K562 (cell line): ENCODE results near the gene FAM114A2. TPM values are rescaled to one million over a fixed set of nuclear protein-coding genes. Genes with fewer than 3 reads are reported as not detected.
A peak's percentile ranks its signal among the peaks of the same experiment; 100 is the strongest.

Source experiments
- ATAC-seq: fragments of 200-7000 bp; cut with Tn5 transposase; 3 replicates; pipeline ENCODE4 v1.9.1; 2020; ENCODE audit warnings: moderate library complexity
- BruUV-seq: library from RNA; stranded (reverse); fragments of 400-500 nt; replicated peaks from 2 replicates; lab custom pipeline; 2021; lab: Mats Ljungman, UMichigan
- CTCF ChIA-PET: fragments of 300-600 bp; formaldehyde crosslinking; extraction: SDS; loops from one replicate; lab custom pipeline; 2021; ENCODE audit warnings: low intra/inter-chr PET ratio; lab: Yijun Ruan, JAX
- POLR2A ChIA-PET: fragments of 300-600, 350-650 bp; sonication (Branson Sonifier 250); formaldehyde crosslinking; extraction: SDS; loops from one replicate; lab custom pipeline; 2021; ENCODE audit warnings: antibody characterized with exemption, inconsistent platforms; lab: Yijun Ruan, JAX
- DNase-seq, 4 experiments: peaks; one replicate each; pipeline versions ENCODE4 v3.0.0 to v3.0.0-alpha.2; 2011 to 2018; ENCODE audit warnings: low spot score in 3 of 4, mixed read lengths in 3 of 4; ENCODE audit errors: extremely low read depth in 1 of 4
- FAIRE-seq: peaks from 2 replicates; lab custom pipeline; 2011; peaks lifted over from hg19 to GRCh38; lab: Jason Lieb, UNC
- H2AFZ ChIP-seq: 2 replicates; pipeline ENCODE4 v1.6.0; 2011; ENCODE audit warnings: low read depth, low read length, control low read depth, inconsistent platforms
- H3K27ac ChIP-seq: fragments of 200-600 bp; 3 replicates; pipeline ENCODE4 v1.8.0; 2011; ENCODE audit warnings: low read depth, mild to moderate bottlenecking, control low read depth, inconsistent platforms, low read length, moderate library complexity, mixed read lengths; ENCODE audit errors: extremely low read depth
- H3K27me3 ChIP-seq, 2 experiments: fragments of 300-600 bp in 1 of 2; 2 replicates in 1 of 2; 3 replicates in 1 of 2; pipeline versions ENCODE4 v1.6.0 to v1.8.0; 2011; ENCODE audit warnings: inconsistent platforms in 2 of 2, low read length in 2 of 2, mild to moderate bottlenecking in 1 of 2, mixed read lengths in 1 of 2, moderate library complexity in 1 of 2; ENCODE audit not compliant: control insufficient read depth in 2 of 2, insufficient read depth in 2 of 2
- H3K36me3 ChIP-seq: fragments of 300-600 bp; 3 replicates; pipeline ENCODE4 v1.8.0; 2011; ENCODE audit warnings: mild to moderate bottlenecking, low read length, inconsistent platforms; ENCODE audit not compliant: control insufficient read depth, insufficient read depth
- H3K4me1 ChIP-seq, 2 experiments: fragments of 200-600 bp in 1 of 2; replicated peaks in 1 of 2; 2 replicates in 1 of 2; 3 replicates in 1 of 2; pipeline versions ENCODE4 v1.5.1 to v1.8.0; 2011; ENCODE audit warnings: inconsistent platforms in 2 of 2, low read length in 2 of 2, mild to moderate bottlenecking in 1 of 2, mixed read lengths in 1 of 2, moderate library complexity in 1 of 2; ENCODE audit not compliant: control insufficient read depth in 2 of 2, insufficient read depth in 2 of 2
- H3K4me2 ChIP-seq: 2 replicates; pipeline ENCODE4 v1.6.1; 2011; ENCODE audit warnings: low read length, control low read depth, inconsistent platforms, mixed read lengths; ENCODE audit not compliant: insufficient read depth
- H3K4me3 ChIP-seq: fragments of 200-600 bp; sonication (generic), shearing (Covaris generic); 2 replicates; pipeline ENCODE4 v1.5.1; 2016; ENCODE audit warnings: control low read depth, inconsistent platforms
- H3K79me2 ChIP-seq: fragments of 200-600 bp; 3 replicates; pipeline ENCODE4 v1.8.0; 2011; ENCODE audit warnings: low read length, inconsistent platforms; ENCODE audit not compliant: control insufficient read depth, insufficient read depth
- H3K9ac ChIP-seq, 2 experiments: 2 replicates each; pipeline versions ENCODE4 v1.6.0 to v1.6.1; 2011; ENCODE audit warnings: low read depth in 2 of 2, low read length in 2 of 2, control low read depth in 1 of 2, inconsistent platforms in 1 of 2, mild to moderate bottlenecking in 1 of 2, mixed read lengths in 1 of 2; ENCODE audit not compliant: insufficient read depth in 1 of 2
- H3K9me1 ChIP-seq: one replicate; pipeline ENCODE4 v1.6.0; 2011; ENCODE audit warnings: inconsistent platforms, mild to moderate bottlenecking, low read length, moderate library complexity; ENCODE audit not compliant: control insufficient read depth, insufficient read depth
- H3K9me3 ChIP-seq: replicated peaks from 2 replicates; pipeline ENCODE4 v1.5.1; 2011; ENCODE audit warnings: low read depth, low read length, inconsistent platforms; ENCODE audit not compliant: control insufficient read depth, insufficient read depth
- H4K20me1 ChIP-seq: replicated peaks from 2 replicates; pipeline ENCODE4 v1.6.1; 2011; ENCODE audit warnings: low read length, inconsistent platforms, mixed read lengths; ENCODE audit not compliant: control insufficient read depth, insufficient read depth
- SMARCE1 ChIP-seq: fragments of 450-650 bp; IDR thresholded peaks from 2 replicates; pipeline ENCODE4 v1.7.1; 2016; ENCODE audit warnings: mild to moderate bottlenecking
- ZNF232 ChIP-seq: sonication (generic); formaldehyde crosslinking; IDR thresholded peaks from 2 replicates; pipeline ENCODE4 v1.8.0; 2022; ENCODE audit warnings: mild to moderate bottlenecking, missing genetic modification reagents
- ZNF507 ChIP-seq: conservative IDR thresholded peaks from 2 replicates; pipeline ENCODE4 v1.6.1; 2017; ENCODE audit warnings: missing genetic modification characterization, missing compliant biosample characterization
- ZNF766 ChIP-seq: fragments of 200-800 bp; sonication (Bioruptor generic); conservative IDR thresholded peaks from 2 replicates; pipeline ENCODE4 v1.6.1; 2016; ENCODE audit warnings: missing genetic modification characterization, missing compliant biosample characterization
- WGBS: fragments of 100-300 bp; shearing (Covaris generic); methylation state at CpG from one replicate; pipeline ENCODE4 v1.1.6; 2016; ENCODE audit warnings: low coverage, mixed read lengths; ENCODE audit not compliant: insufficient coverage; ENCODE audit errors: missing lambda C conversion rate; 5-methylcytosine and 5-hydroxymethylcytosine counted together
- in situ Hi-C: fragments of 300-500 bp; cut with MboI; formaldehyde crosslinking; loops from 4 replicates; pipeline ENCODE4 v1.15.0; 2018; ENCODE audit warnings: inconsistent platforms, mixed read lengths
- intact Hi-C: fragments of 100-400 bp; cut with micrococcal nuclease; formaldehyde crosslinking; loops from 2 replicates; pipeline ENCODE4 v1.14.2; 2022
- polyA plus RNA-seq, 8 experiments: library from polyadenylated mRNA; depleted of rRNA in 4 of 8; stranded (reverse) in 5 of 8; unstranded in 3 of 8; fragments of >200 nt; fragmentation: Nextera tagmentation in 2 of 8; fragmentation: Illumina TruSeq in 1 of 8; extraction: Ambion mirVana in 2 of 8; extraction: Trizol in 1 of 8; gene quantifications; 2 replicates each; pipeline versions ENCODE4 v1.2.1 to v1.2.3, GENCODE V29; 2011 to 2014; ENCODE audit warnings: inconsistent platforms in 1 of 8, missing spikeins in 1 of 8
- total RNA-seq, 7 experiments: library from RNA; depleted of rRNA in 6 of 7; stranded (reverse); fragments of >200 nt in 6 of 7; fragmentation: Illumina TruSeq in 2 of 7; extraction: Trizol in 2 of 7; gene quantifications; 2 replicates each; pipeline versions ENCODE4 v1.2.1 to v1.2.3, GENCODE V29; 2011 to 2021; ENCODE audit warnings: low replicate concordance in 1 of 7
- TF ChIP-seq, protein P1 (sequence below): fragments of 200-800 bp; sonication (Bioruptor generic); IDR thresholded peaks from 2 replicates; pipeline ENCODE4 v1.6.1; 2017; ENCODE audit warnings: missing genetic modification characterization, missing compliant biosample characterization

The FAM114A2 gene
- total and polyA plus RNA-seq, 9 of the 15 experiments (the other 6 are each of a cell fraction or from before 2014, with no cell fraction given): 14.4 to 28.1 (median 21.2) TPM

DNA sequence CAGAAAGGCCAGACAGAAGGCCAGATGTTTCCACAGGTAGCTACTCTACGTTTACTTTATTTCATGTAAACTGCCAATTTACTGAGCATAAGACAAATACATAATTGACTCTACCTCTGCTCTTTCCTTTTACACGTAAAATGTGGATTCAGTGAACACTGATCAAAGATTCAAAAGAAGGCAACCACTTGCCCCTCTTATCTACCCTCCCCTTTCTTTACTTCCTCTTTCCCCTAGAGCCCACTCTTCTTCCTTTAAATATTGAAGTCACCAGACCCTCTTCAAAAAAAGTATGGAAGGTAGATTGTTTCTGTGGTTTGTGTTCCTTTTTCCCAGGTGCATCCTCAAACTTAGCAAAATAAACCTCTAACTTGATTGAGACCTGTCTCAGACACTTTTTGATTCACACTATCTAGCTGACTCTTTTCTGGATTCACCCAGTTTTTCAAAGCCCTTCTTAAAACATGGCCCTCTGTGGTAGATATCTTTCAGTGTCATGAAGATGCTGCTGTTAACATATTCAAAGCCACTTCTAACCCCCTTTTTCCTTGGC lies 6.7 kb downstream of the FAM114A2 start:
- FAIRE-seq: peak; percentile 55
- Histone ChIP-seq H3K36me3 (peaks cover 6% of the 10 kb centered on the region; the same call in 1 of the 3 replicates), H3K4me3 (no peak overlapping the region), H3K9ac (no peak overlapping the region), H3K9me1 (no peaks in the 10 kb centered on the region), H2AFZ (no peak overlapping the region), H3K9me3 (no peaks in the 10 kb centered on the region), H3K79me2 (peaks cover 6% of the 10 kb centered on the region), H3K27ac (no peak overlapping the region), H4K20me1 (no peaks in the 10 kb centered on the region), H3K27me3 (no peaks in the 10 kb centered on the region), H3K4me2 (no peak overlapping the region; the same call in 1 of the 2 replicates), H3K4me1 (peaks cover 0 to 10% of the 10 kb centered on the region in 2 experiments; a peak in 3 of 5 replicates)
- BruUV-seq: no TSS peak
- ChIA-PET POLR2A (interaction anchor here (0.8 to 1.4 kb wide), 2 partner anchors 10 to 26 kb away, joined by 3 read pairs; no protein-coding TSS in a partner anchor), CTCF (no interaction called here)
- DNase-seq: no peak
- intact Hi-C loops: no loop called here
- ATAC-seq: peak; percentile 51; the same call in 2 of the 3 replicates
- TF ChIP-seq SMARCE1 (peak; percentile 30; the same call in 1 of the 2 replicates), ZNF232 (CRISPR knock-in tag) (peak; percentile 80; the same call in 1 of the 2 replicates), ZNF766 (CRISPR knock-in tag) (peak; percentile 95), ZNF507 (tag) (no peak)
- TF ChIP-seq, protein P1, sequence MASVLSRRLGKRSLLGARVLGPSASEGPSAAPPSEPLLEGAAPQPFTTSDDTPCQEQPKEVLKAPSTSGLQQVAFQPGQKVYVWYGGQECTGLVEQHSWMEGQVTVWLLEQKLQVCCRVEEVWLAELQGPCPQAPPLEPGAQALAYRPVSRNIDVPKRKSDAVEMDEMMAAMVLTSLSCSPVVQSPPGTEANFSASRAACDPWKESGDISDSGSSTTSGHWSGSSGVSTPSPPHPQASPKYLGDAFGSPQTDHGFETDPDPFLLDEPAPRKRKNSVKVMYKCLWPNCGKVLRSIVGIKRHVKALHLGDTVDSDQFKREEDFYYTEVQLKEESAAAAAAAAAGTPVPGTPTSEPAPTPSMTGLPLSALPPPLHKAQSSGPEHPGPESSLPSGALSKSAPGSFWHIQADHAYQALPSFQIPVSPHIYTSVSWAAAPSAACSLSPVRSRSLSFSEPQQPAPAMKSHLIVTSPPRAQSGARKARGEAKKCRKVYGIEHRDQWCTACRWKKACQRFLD: no peak
- 13% methylated on average over 2 of the region's 2 CpGs for WGBS
- in situ Hi-C loops: no loop called here
